Brain microvascular endothelial cell (primary cell): ENCODE measurements around the gene PRPF4.
"Not testable (repeated sequence)": the region's sequence is repeated elsewhere in the genome, so short reads cannot be mapped to it uniquely, and the experiment has no call there.

ENCODE experiments used
- DNase-seq: peaks from one replicate; pipeline ENCODE4 v3.0.0-alpha.2; 2020
- H3K27ac ChIP-seq: fragments of 250-450 bp; sonication (Bioruptor Pico); 2 replicates; pipeline ENCODE4 v1.5.1; 2020; ENCODE audit warnings: mild to moderate bottlenecking, moderate library complexity
- H3K27me3 ChIP-seq: fragments of 250-450 bp; sonication (Bioruptor Pico); replicated peaks from 2 replicates; pipeline ENCODE4 v1.5.1; 2020; ENCODE audit warnings: mild to moderate bottlenecking
- H3K36me3 ChIP-seq: fragments of 250-450 bp; sonication (Bioruptor Pico); replicated peaks from 2 replicates; pipeline ENCODE4 v1.5.1; 2020; ENCODE audit warnings: mild to moderate bottlenecking
- H3K4me3 ChIP-seq: 2 replicates; pipeline ENCODE4 v1.5.1; 2011; ENCODE audit warnings: low read depth, mild to moderate bottlenecking, control low read depth, low read length, moderate library complexity
- CTCF ChIP-seq: IDR thresholded peaks from 2 replicates; pipeline ENCODE4 v1.5.1; 2011; ENCODE audit warnings: low read depth, mild to moderate bottlenecking, moderate library complexity, low read length, control low read depth, inconsistent platforms; ENCODE audit errors: missing control alignments
- in situ Hi-C: cut with HindIII; loops from 2 replicates; pipeline ENCODE4 v1.10.0; 2017; ENCODE audit warnings: low sequenced_read_pairs, low pct_ligation_motif_present

Gene PRPF4

GRCh38 chr9:113275157-113276131, at the start of gene PRPF4, which contains the start of gene CDC26:
Gene PRPF4, plus strand, starts transcription at chr9:113275658. Its CDS starts 86 bp downstream, at chr9:113275744.
Gene CDC26, minus strand, starts transcription at chr9:113275572. Its CDS starts 3,065 bp downstream, at chr9:113272507.
- H3K4me3 ChIP-seq: peak within 1 kb of the TSS; percentile 96
- DNase-seq: peak; percentile 98
- peak within 1 kb of the TSS; percentile 88 for H3K27ac ChIP-seq
- H3K36me3 ChIP-seq: peaks cover 43% of the 10 kb centered on the region
- no peak for TF ChIP-seq CTCF
- in situ Hi-C loops: no loop called here
- H3K27me3 ChIP-seq: no peaks in the 10 kb centered on the region

DNA sequence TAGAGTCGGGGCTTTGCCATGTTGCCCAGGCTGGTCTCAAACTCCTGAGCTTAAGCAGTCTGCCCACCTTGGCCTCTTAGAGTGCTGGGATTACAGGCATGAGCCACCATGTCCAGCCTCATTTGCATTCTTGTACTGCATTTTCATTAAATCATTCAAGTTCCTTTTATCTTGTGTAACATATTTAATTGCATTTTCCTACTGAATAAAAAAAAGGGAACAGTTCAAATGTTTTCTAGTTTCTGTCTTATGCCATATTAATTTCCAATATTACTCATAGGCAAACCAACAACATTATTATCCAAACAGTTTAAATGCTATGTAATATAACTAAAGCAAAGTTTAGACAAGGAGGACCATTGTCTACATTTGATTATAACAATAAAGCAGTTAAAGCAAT, 48.0 kb upstream of the PRPF4 start:
- TF ChIP-seq CTCF: no peak
- H3K27me3 ChIP-seq: no peaks in the 10 kb centered on the region
- no peaks in the 10 kb centered on the region for H3K36me3 ChIP-seq
- H3K4me3 ChIP-seq: no peak overlapping the region
- in situ Hi-C loops: no loop called here
- no peak for DNase-seq
- no peak overlapping the region for H3K27ac ChIP-seq

- no peaks in the 10 kb centered on the region for H3K27me3 ChIP-seq
- no peak overlapping the region for H3K27ac ChIP-seq
- no peak for DNase-seq
- H3K36me3 ChIP-seq: no peaks in the 10 kb centered on the region
- no peak for TF ChIP-seq CTCF
- in situ Hi-C loops: no loop called here
- no peak overlapping the region for H3K4me3 ChIP-seq
Measured at GRCh38 chr9:113228130-113228665, 47.3 kb upstream of the PRPF4 start.

- in situ Hi-C loops: no loop called here
- TF ChIP-seq CTCF: no peak
- Histone ChIP-seq H3K4me3 (no peak overlapping the region), H3K27ac (no peak overlapping the region), H3K36me3 (no peaks in the 10 kb centered on the region), H3K27me3 (no peaks in the 10 kb centered on the region)
- DNase-seq: no peak
Measured at GRCh38 chr9:113231701-113232100, 43.8 kb upstream of the PRPF4 start.

DNA sequence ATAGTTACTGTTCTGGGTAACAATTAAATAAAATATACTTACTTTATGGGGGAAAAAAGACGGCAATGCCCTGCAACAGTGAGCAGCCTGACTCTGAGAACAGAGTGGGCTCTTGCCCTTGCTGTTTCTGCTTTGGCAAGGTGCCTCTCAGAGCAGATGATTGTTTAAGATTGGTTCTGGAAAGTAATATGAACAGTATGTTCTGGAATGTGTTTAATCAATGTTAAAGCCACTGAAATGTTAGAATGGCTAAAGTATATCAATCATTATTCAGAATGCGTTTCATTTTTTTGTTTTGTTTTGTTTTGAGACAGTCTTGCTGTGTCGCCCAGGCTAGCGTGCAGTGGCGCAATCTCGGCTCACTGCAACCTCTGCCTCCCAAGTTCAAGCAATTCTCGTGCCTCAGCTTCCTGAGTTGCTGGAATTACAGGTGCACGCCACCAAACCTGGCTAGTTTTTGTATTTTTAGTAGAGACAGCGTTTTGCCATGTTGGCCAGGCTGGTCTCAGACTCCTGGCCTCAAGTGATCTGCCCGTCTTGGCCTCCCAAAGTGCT, 39.7 kb upstream of the PRPF4 start:
- H3K4me3 ChIP-seq, H3K27me3 ChIP-seq, DNase-seq, in situ Hi-C loops, H3K36me3 ChIP-seq, H3K27ac ChIP-seq: not testable (repeated sequence)

GRCh38 chr9:113237026-113237425, 38.4 kb upstream of the PRPF4 start:
- H3K27ac ChIP-seq: no peak overlapping the region
- no peak overlapping the region for H3K4me3 ChIP-seq
- TF ChIP-seq CTCF: no peak
- no peaks in the 10 kb centered on the region for H3K36me3 ChIP-seq
- in situ Hi-C loops: no loop called here
- H3K27me3 ChIP-seq: no peaks in the 10 kb centered on the region
- no peak for DNase-seq
